GM20000 (cell line): ENCODE data around the gene MMD2.

Experiments used
- DNase-seq: peaks from one replicate; pipeline ENCODE4 v3.0.0; 2012; ENCODE audit warnings: low spot score
- CTCF ChIP-seq: IDR thresholded peaks from 2 replicates; pipeline ENCODE4 v1.5.1; 2012; ENCODE audit warnings: mild to moderate bottlenecking, control low read depth; ENCODE audit errors: extremely low read depth, missing control alignments

The MMD2 gene

GRCh38 chr7:4888161-4888560 is 70.8 kb downstream of the MMD2 start:
- no peak for DNase-seq

GRCh38 chr7:4886671-4887070 is 72.3 kb downstream of the MMD2 start:
- no peak for TF ChIP-seq CTCF
- DNase-seq, result no peak

More at GRCh38 chr7:4888161-4888560, 70.8 kb downstream of the MMD2 start:
- no peak for TF ChIP-seq CTCF

- TF ChIP-seq CTCF, result no peak
These were observed 73.6 kb downstream of the MMD2 start for GRCh38 chr7:4885317-4885807.

GRCh38 chr7:4884164-4884563 is 74.8 kb downstream of the MMD2 start:
- DNase-seq, result no peak
- no peak for TF ChIP-seq CTCF

More at GRCh38 chr7:4885317-4885807, 73.6 kb downstream of the MMD2 start:
- no peak for DNase-seq

GRCh38 chr7:4883372-4884144 is 75.4 kb downstream of the MMD2 start, which contains the start of gene RADIL:
Gene RADIL, minus strand, starts transcription at chr7:4883716. Its CDS starts 5,577 bp downstream, at chr7:4878139.
- DNase-seq, result peak; percentile 92

GRCh38 chr7:4883033-4883371 is 76.0 kb downstream of the MMD2 start:
- no peak for TF ChIP-seq CTCF
- peak; percentile 30 for DNase-seq

More at GRCh38 chr7:4883372-4884144, 75.4 kb downstream of the MMD2 start, which contains the start of gene RADIL:
- peak; percentile 35 for TF ChIP-seq CTCF

GRCh38 chr7:4882169-4883032 is 76.6 kb downstream of the MMD2 start:
- TF ChIP-seq CTCF, result no peak
- DNase-seq, result peak; percentile 32
